Suprapubic skin (tissue), 4 donors: Measurements from ENCODE around the gene IQCM. TPM values are rescaled to one million over a fixed set of nuclear protein-coding genes. Genes with fewer than 3 reads are reported as not detected.

Experiments used
- DNase-seq, 2 donors: peaks; one replicate each; pipeline ENCODE4 v3.0.0-alpha.2; 2019; ENCODE audit warnings: low spot score in 2 of 2
- H3K27ac ChIP-seq: fragments of 200-600 bp; sonication (generic); one replicate; pipeline ENCODE4 v1.5.1; 2019
- H3K27me3 ChIP-seq: fragments of 200-600 bp; sonication (generic); one replicate; pipeline ENCODE4 v1.5.1; 2019
- H3K36me3 ChIP-seq: fragments of 200-600 bp; sonication (generic); one replicate; pipeline ENCODE4 v1.5.1; 2019
- H3K4me1 ChIP-seq: fragments of 200-600 bp; sonication (generic); one replicate; pipeline ENCODE4 v1.5.1; 2019
- H3K4me3 ChIP-seq: fragments of 200-600 bp; sonication (generic); one replicate; pipeline ENCODE4 v1.5.1; 2019; ENCODE audit warnings: mild to moderate bottlenecking
- H3K9me3 ChIP-seq: fragments of 200-600 bp; sonication (generic); one replicate; pipeline ENCODE4 v1.5.1; 2019
- CTCF ChIP-seq, 2 donors: fragments of 200-600 bp in 1 of 2; fragments of 450-650 bp in 1 of 2; sonication (generic) in 1 of 2; IDR thresholded peaks; one replicate each; pipeline ENCODE4 v1.5.1; 2016 to 2019; ENCODE audit warnings: antibody characterized with exemption in 2 of 2, mild to moderate bottlenecking in 1 of 2, moderate library complexity in 1 of 2
- EP300 ChIP-seq: sonication (generic); formaldehyde crosslinking; IDR thresholded peaks from one replicate; pipeline ENCODE4 v1.6.1; 2017; ENCODE audit warnings: antibody characterized with exemption
- POLR2A ChIP-seq, 2 donors: fragments of 450-650 bp; IDR thresholded peaks; one replicate each; pipeline ENCODE4 v1.6.1; 2017; ENCODE audit warnings: antibody characterized with exemption in 2 of 2, mild to moderate bottlenecking in 2 of 2, moderate library complexity in 2 of 2
- POLR2AphosphoS5 ChIP-seq, 3 donors: sonication (generic); formaldehyde crosslinking; IDR thresholded peaks; one replicate each; pipeline ENCODE4 v1.6.1; 2017; ENCODE audit warnings: antibody characterized with exemption in 3 of 3
- WGBS: methylation state at CpG from one replicate; pipeline ENCODE4 v1.1.5; 2018; 5-methylcytosine and 5-hydroxymethylcytosine counted together
- total RNA-seq, 4 donors: library from RNA; depleted of rRNA; stranded (reverse); fragments of >200 nt; gene quantifications; one replicate each; pipeline ENCODE4 v1.1.0, GENCODE V29; 2016

Gene IQCM
- total RNA-seq, 4 donors from 2014 or later: not detected

GRCh38 chr4:149638073-149638472, 177.6 kb downstream of the IQCM start:
- WGBS: 63% methylated on average over 1 of the region's 1 CpG
- Histone ChIP-seq H3K9me3 (no peaks in the 10 kb centered on the region), H3K36me3 (no peaks in the 10 kb centered on the region), H3K27ac (no peak overlapping the region), H3K4me3 (no peak overlapping the region), H3K27me3 (no peaks in the 10 kb centered on the region), H3K4me1 (no peaks in the 10 kb centered on the region)
- TF ChIP-seq POLR2A (IDR thresholded peaks at IDR 0.05) (no peak), EP300 (no peak), POLR2AphosphoS5 (IDR thresholded peaks at IDR 0.05) (no peak), CTCF (IDR thresholded peaks at IDR 0.05) (no peak)
- no peak for DNase-seq

GRCh38 chr4:149634368-149634767, 181.3 kb downstream of the IQCM start:
- Histone ChIP-seq H3K27me3 (no peaks in the 10 kb centered on the region), H3K9me3 (no peaks in the 10 kb centered on the region), H3K4me3 (no peak overlapping the region), H3K4me1 (no peaks in the 10 kb centered on the region), H3K36me3 (no peaks in the 10 kb centered on the region), H3K27ac (no peak overlapping the region)
- 68% methylated on average over 2 of the region's 2 CpGs for WGBS
- TF ChIP-seq POLR2AphosphoS5 (IDR thresholded peaks at IDR 0.05) (no peak), POLR2A (IDR thresholded peaks at IDR 0.05) (no peak), EP300 (no peak), CTCF (IDR thresholded peaks at IDR 0.05) (no peak)
- no peak for DNase-seq

- Histone ChIP-seq H3K9me3 (no peaks in the 10 kb centered on the region), H3K4me1 (no peaks in the 10 kb centered on the region), H3K4me3 (no peak overlapping the region), H3K27me3 (no peaks in the 10 kb centered on the region), H3K36me3 (no peaks in the 10 kb centered on the region), H3K27ac (no peak overlapping the region)
- DNase-seq: no peak
- TF ChIP-seq POLR2AphosphoS5 (IDR thresholded peaks at IDR 0.05): no peak
- no peak for TF ChIP-seq EP300
- no peak for TF ChIP-seq CTCF (IDR thresholded peaks at IDR 0.05)
- no peak for TF ChIP-seq POLR2A (IDR thresholded peaks at IDR 0.05)
- WGBS: 57% methylated on average over 1 of the region's 1 CpG
Observed at GRCh38 chr4:149631629-149632028, 184.0 kb downstream of the IQCM start.

GRCh38 chr4:149630064-149630463, 185.6 kb downstream of the IQCM start:
- DNase-seq: no peak
- no peak overlapping the region for H3K27ac ChIP-seq
- TF ChIP-seq POLR2AphosphoS5 (IDR thresholded peaks at IDR 0.05): no peak
- no peak for TF ChIP-seq EP300
- no peak for TF ChIP-seq CTCF (IDR thresholded peaks at IDR 0.05)
- TF ChIP-seq POLR2A (IDR thresholded peaks at IDR 0.05): no peak
- H3K9me3 ChIP-seq: no peaks in the 10 kb centered on the region
- H3K4me3 ChIP-seq: no peak overlapping the region
- 83% methylated on average over 3 of the region's 3 CpGs for WGBS
- H3K4me1 ChIP-seq: no peaks in the 10 kb centered on the region
- H3K27me3 ChIP-seq: no peaks in the 10 kb centered on the region
- no peaks in the 10 kb centered on the region for H3K36me3 ChIP-seq

- WGBS: 80% methylated on average over 1 of the region's 1 CpG
- Histone ChIP-seq H3K36me3 (no peaks in the 10 kb centered on the region), H3K27ac (no peak overlapping the region), H3K4me3 (no peak overlapping the region), H3K9me3 (peaks cover 1% of the 10 kb centered on the region), H3K4me1 (no peaks in the 10 kb centered on the region), H3K27me3 (no peaks in the 10 kb centered on the region)
- TF ChIP-seq CTCF (IDR thresholded peaks at IDR 0.05) (no peak), POLR2AphosphoS5 (IDR thresholded peaks at IDR 0.05) (no peak), EP300 (no peak), POLR2A (IDR thresholded peaks at IDR 0.05) (no peak)
- no peak for DNase-seq
Observed at GRCh38 chr4:149605601-149606378, 209.9 kb downstream of the IQCM start.
